ENCODE measurements around the gene TNFAIP3.

Gene TNFAIP3

DNA sequence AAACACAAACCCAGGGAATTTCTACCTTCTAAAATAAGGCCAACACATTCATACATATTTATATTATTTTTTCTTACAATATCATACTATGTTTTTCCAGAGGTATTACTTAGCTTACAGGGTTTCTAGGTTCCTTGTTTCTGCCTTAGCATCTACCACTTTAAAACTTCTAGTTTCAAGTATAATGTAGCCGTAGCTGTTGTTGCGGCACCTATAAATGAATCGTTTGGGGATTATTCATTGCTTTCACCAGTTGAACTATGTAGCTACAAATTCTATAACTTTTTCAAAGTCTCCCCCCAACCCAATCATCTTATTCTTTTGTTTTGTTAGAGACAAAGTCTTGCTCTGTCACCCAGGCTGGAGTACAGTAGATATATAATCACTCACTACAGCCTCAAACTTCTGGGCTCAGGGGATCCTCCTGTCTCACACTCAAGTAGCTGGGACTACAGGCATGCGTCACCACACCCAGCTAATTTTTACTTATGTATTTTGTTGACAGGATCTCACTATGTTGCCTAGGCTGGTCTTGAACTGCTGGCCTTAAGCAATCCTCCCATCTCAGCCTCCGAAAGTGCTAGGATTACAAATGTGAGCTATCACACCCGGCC is 43.9 kb downstream of the TNFAIP3 start:
- H3K36me3 ChIP-seq (ENCODE audit: insufficient read depth, low read length): no peaks in the 10 kb centered on the region
- H3K27ac ChIP-seq (ENCODE audit: low read length): no peak overlapping the region
- H3K27me3 ChIP-seq (ENCODE audit: insufficient read depth, low read length, poor library complexity): no peaks in the 10 kb centered on the region
- H3K4me2 ChIP-seq (ENCODE audit: insufficient read depth, low read length): no peak overlapping the region
- no peaks in the 10 kb centered on the region for H3K9me3 ChIP-seq (ENCODE audit: insufficient read depth, low read length, severe bottlenecking)
- no peak overlapping the region for H2AFZ ChIP-seq (ENCODE audit: low read depth, low read length)
- peaks cover 35% of the 10 kb centered on the region for H3K4me1 ChIP-seq (ENCODE audit: insufficient read depth, low read length)
- DNase-seq (no peak), ATAC-seq (ENCODE audit: insufficient read depth, low read depth) (no peak)
- no peak overlapping the region for H3K4me3 ChIP-seq (ENCODE audit: low read depth in 1 of 2, low read length in 2 of 2)
- H4K20me1 ChIP-seq (ENCODE audit: insufficient read depth, low read length): no peaks in the 10 kb centered on the region
- no peak overlapping the region for H3K9ac ChIP-seq (ENCODE audit: low read depth, low read length)
- TF ChIP-seq, protein P1, sequence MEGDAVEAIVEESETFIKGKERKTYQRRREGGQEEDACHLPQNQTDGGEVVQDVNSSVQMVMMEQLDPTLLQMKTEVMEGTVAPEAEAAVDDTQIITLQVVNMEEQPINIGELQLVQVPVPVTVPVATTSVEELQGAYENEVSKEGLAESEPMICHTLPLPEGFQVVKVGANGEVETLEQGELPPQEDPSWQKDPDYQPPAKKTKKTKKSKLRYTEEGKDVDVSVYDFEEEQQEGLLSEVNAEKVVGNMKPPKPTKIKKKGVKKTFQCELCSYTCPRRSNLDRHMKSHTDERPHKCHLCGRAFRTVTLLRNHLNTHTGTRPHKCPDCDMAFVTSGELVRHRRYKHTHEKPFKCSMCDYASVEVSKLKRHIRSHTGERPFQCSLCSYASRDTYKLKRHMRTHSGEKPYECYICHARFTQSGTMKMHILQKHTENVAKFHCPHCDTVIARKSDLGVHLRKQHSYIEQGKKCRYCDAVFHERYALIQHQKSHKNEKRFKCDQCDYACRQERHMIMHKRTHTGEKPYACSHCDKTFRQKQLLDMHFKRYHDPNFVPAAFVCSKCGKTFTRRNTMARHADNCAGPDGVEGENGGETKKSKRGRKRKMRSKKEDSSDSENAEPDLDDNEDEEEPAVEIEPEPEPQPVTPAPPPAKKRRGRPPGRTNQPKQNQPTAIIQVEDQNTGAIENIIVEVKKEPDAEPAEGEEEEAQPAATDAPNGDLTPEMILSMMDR (IDR thresholded peaks at IDR 0.05; ENCODE audit: borderline replicate concordance, extremely low read depth, low read length, poor library complexity, severe bottlenecking): no peak
- TF ChIP-seq EZH2 (IDR thresholded peaks at IDR 0.05; ENCODE audit: borderline replicate concordance, low read depth, low read length, severe bottlenecking): no peak
- no peaks in the 10 kb centered on the region for H3K79me2 ChIP-seq (ENCODE audit: insufficient read depth, low read length)

DNA sequence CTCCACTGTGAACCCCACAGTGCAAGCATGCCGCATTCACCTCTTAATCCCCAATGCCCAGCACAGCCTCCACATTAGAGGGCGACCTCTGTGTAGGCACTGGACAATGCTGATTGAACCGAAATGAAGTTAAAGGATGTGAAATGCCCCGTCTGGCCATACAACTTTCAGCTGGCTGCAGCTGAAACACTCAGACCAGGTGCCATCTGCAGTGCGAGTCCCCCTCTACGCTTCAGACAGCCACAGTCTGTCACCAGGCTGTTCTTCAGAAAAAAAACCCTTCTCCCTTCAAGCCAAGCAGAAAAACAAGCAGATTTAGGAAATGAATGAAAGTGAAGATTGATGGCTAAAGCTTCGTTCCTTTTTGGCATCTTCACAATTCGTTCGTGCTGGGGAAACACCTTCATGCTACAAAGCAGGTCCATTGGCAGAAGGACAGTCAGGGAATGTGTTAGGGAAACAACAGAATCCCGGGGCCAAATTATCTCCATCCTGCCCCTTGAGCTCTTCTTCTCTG is 44.7 kb downstream of the TNFAIP3 start:
- H3K27me3 ChIP-seq (ENCODE audit: insufficient read depth, low read length, poor library complexity): no peaks in the 10 kb centered on the region
- no peaks in the 10 kb centered on the region for H3K36me3 ChIP-seq (ENCODE audit: insufficient read depth, low read length)
- peaks cover 35% of the 10 kb centered on the region for H3K4me1 ChIP-seq (ENCODE audit: insufficient read depth, low read length)
- no peak for DNase-seq
- no peak overlapping the region for H3K27ac ChIP-seq (ENCODE audit: low read length)
- no peak for TF ChIP-seq EZH2 (IDR thresholded peaks at IDR 0.05; ENCODE audit: borderline replicate concordance, low read depth, low read length, severe bottlenecking)
- no peak overlapping the region for H3K9ac ChIP-seq (ENCODE audit: low read depth, low read length)
- H2AFZ ChIP-seq (ENCODE audit: low read depth, low read length): no peak overlapping the region
- no peak overlapping the region for H3K4me3 ChIP-seq (ENCODE audit: low read depth in 1 of 2, low read length in 2 of 2)
- no peak for ATAC-seq (ENCODE audit: insufficient read depth, low read depth)
- no peaks in the 10 kb centered on the region for H3K79me2 ChIP-seq (ENCODE audit: insufficient read depth, low read length)
- no peaks in the 10 kb centered on the region for H3K9me3 ChIP-seq (ENCODE audit: insufficient read depth, low read length, severe bottlenecking)
- H3K4me2 ChIP-seq (ENCODE audit: insufficient read depth, low read length): no peak overlapping the region
- H4K20me1 ChIP-seq (ENCODE audit: insufficient read depth, low read length): no peaks in the 10 kb centered on the region

DNA sequence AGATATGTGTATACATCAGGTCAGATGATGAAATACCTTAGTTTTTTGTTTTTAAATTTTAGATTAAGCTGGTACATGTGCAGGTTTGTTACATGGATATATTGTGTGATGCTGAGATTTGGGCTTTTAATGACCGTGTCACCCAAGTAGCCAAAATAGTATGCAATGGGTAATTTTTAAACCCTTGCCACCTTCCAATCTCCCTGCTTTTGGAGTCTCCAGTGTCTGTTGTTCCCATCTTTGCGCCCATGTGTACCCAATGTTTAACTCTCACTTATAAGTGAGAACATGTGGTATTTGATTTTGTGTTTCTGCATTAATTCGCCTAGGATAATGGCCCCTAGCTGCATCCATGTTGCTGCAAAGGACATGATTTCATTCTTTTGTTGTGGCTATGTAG is 45.8 kb downstream of the TNFAIP3 start:
- Histone ChIP-seq H3K4me2 (ENCODE audit: insufficient read depth, low read length) (no peak overlapping the region), H3K4me3 (ENCODE audit: low read depth in 1 of 2, low read length in 2 of 2) (no peak overlapping the region), H3K9ac (ENCODE audit: low read depth, low read length) (no peak overlapping the region), H2AFZ (ENCODE audit: low read depth, low read length) (no peak overlapping the region), H3K27ac (ENCODE audit: low read length) (no peak overlapping the region), H3K36me3 (ENCODE audit: insufficient read depth, low read length) (no peaks in the 10 kb centered on the region), H3K79me2 (ENCODE audit: insufficient read depth, low read length) (no peaks in the 10 kb centered on the region), H4K20me1 (ENCODE audit: insufficient read depth, low read length) (no peaks in the 10 kb centered on the region), H3K4me1 (ENCODE audit: insufficient read depth, low read length) (peaks cover 29% of the 10 kb centered on the region), H3K9me3 (ENCODE audit: insufficient read depth, low read length, severe bottlenecking) (no peaks in the 10 kb centered on the region), H3K27me3 (ENCODE audit: insufficient read depth, low read length, poor library complexity) (no peaks in the 10 kb centered on the region)
- no peak for DNase-seq
- TF ChIP-seq, protein P1 (IDR thresholded peaks at IDR 0.05; ENCODE audit: borderline replicate concordance, extremely low read depth, low read length, poor library complexity, severe bottlenecking): no peak
- no peak for TF ChIP-seq EZH2 (IDR thresholded peaks at IDR 0.05; ENCODE audit: borderline replicate concordance, low read depth, low read length, severe bottlenecking)
- no peak for ATAC-seq (ENCODE audit: insufficient read depth, low read depth)

DNA sequence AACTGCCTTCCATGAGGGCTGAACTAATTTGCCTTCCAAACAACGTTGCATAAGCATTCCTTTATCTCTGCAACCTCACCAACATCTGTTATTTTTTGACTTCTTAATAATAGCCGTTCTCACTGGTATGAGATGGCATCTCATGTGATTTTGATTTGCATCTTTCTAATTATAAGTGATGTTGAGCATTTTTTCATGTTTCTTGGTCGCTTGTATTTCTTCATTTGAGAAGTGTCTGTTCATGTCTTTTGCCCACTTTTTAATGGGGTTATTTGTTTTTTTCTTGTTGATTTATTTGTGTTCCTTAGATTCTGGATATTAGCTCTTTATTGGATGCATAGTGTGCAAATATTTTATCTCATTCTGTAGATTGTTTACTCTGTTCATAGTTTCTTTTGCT is 46.4 kb downstream of the TNFAIP3 start:
- TF ChIP-seq, protein P1 (IDR thresholded peaks at IDR 0.05; ENCODE audit: borderline replicate concordance, extremely low read depth, low read length, poor library complexity, severe bottlenecking): no peak
- no peak for TF ChIP-seq EZH2 (IDR thresholded peaks at IDR 0.05; ENCODE audit: borderline replicate concordance, low read depth, low read length, severe bottlenecking)
- H3K9ac ChIP-seq (ENCODE audit: low read depth, low read length): no peak overlapping the region
- ATAC-seq (ENCODE audit: insufficient read depth, low read depth) (no peak), DNase-seq (no peak)
- peaks cover 29% of the 10 kb centered on the region for H3K4me1 ChIP-seq (ENCODE audit: insufficient read depth, low read length)
- H2AFZ ChIP-seq (ENCODE audit: low read depth, low read length): no peak overlapping the region
- no peak overlapping the region for H3K4me2 ChIP-seq (ENCODE audit: insufficient read depth, low read length)
- H3K27ac ChIP-seq (ENCODE audit: low read length): no peak overlapping the region
- no peaks in the 10 kb centered on the region for H3K79me2 ChIP-seq (ENCODE audit: insufficient read depth, low read length)
- no peaks in the 10 kb centered on the region for H3K36me3 ChIP-seq (ENCODE audit: insufficient read depth, low read length)
- no peaks in the 10 kb centered on the region for H4K20me1 ChIP-seq (ENCODE audit: insufficient read depth, low read length)
- H3K27me3 ChIP-seq (ENCODE audit: insufficient read depth, low read length, poor library complexity): no peaks in the 10 kb centered on the region
- no peak overlapping the region for H3K4me3 ChIP-seq (ENCODE audit: low read depth in 1 of 2, low read length in 2 of 2)
- no peaks in the 10 kb centered on the region for H3K9me3 ChIP-seq (ENCODE audit: insufficient read depth, low read length, severe bottlenecking)
